Bronchial epithelial cell (primary cell): Measurements from ENCODE around the gene PHPT1. TPM values are rescaled to one million over a fixed set of nuclear protein-coding genes. Genes with fewer than 3 reads are reported as not detected.
"Not testable (repeated sequence)": the region's sequence is repeated elsewhere in the genome, so short reads cannot be mapped to it uniquely, and the experiment has no call there.

Experiments used
- DNase-seq: peaks from one replicate; pipeline ENCODE4 v3.0.0-alpha.2; 2010; ENCODE audit warnings: low read depth
- FAIRE-seq: peaks from 2 replicates; lab custom pipeline; 2011; peaks lifted over from hg19 to GRCh38; lab: Jason Lieb, UNC
- H3K27me3 ChIP-seq: 2 replicates; pipeline ENCODE4 v1.5.1; 2011; ENCODE audit warnings: low read length; ENCODE audit not compliant: control insufficient read depth, insufficient read depth
- H3K36me3 ChIP-seq: 2 replicates; pipeline ENCODE4 v1.5.1; 2011; ENCODE audit warnings: low read length; ENCODE audit not compliant: control insufficient read depth, insufficient read depth
- H3K4me3 ChIP-seq: 2 replicates; pipeline ENCODE4 v1.5.1; 2011; ENCODE audit warnings: mild to moderate bottlenecking, low read depth, low read length, control low read depth
- CTCF ChIP-seq: IDR thresholded peaks from 2 replicates; pipeline ENCODE4 v1.5.1; 2011; ENCODE audit warnings: mild to moderate bottlenecking, moderate library complexity, low read length, control low read depth, inconsistent platforms; ENCODE audit not compliant: insufficient read depth, severe bottlenecking
- total RNA-seq: library from RNA; depleted of rRNA; stranded (reverse); fragments of >200 nt; gene quantifications from 2 replicates; pipeline ENCODE4 v1.2.1, GENCODE V29; 2014

The PHPT1 gene
- total RNA-seq, 1 donor from 2014 or later, result 57.9 TPM

- no peak for TF ChIP-seq CTCF
- Histone ChIP-seq H3K4me3 (no peak overlapping the region), H3K27me3 (no peaks in the 10 kb centered on the region), H3K36me3 (peaks cover 14% of the 10 kb centered on the region)
- FAIRE-seq (no peak), DNase-seq (no peak)
Measured at GRCh38 chr9:136861874-136862457, 12.8 kb downstream of the PHPT1 start.

- TF ChIP-seq CTCF, result no peak
- peak; percentile 23 for FAIRE-seq
- no peaks in the 10 kb centered on the region for H3K27me3 ChIP-seq
- no peak for DNase-seq
- peaks cover 14% of the 10 kb centered on the region for H3K36me3 ChIP-seq
- H3K4me3 ChIP-seq, result no peak overlapping the region
Measured at GRCh38 chr9:136862849-136863622, 13.8 kb downstream of the PHPT1 start.

DNA sequence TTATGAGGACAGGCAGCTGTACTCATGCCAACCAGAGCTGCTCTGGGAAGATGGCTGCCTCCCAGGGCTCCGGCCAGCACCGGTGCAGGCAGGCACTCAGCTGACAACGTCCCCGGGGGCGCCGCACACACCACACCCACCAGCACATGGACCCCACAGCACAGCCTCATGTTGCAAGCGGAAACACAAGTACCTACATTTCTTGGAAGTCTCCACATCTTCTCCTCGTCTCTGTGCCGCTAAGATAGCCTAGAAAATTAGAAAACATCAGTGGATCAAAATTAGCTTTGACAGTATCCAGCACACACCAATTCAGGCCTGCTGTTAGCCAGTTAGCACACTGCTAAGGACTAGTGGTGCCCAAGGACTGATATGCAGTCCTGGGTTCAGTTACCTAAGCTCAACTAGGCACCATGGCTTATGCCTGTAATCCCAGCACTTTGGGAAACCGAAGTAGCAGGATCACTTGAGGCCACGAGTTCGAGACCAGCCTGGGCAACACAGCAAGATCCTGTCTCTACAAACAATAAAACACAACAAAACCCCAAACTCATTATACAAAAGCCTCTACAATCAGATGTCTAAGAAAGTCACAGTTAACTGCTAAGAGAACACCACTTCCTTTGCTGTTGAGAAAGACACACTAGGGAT is 14.5 kb downstream of the PHPT1 start:
- H3K4me3 ChIP-seq, result no peak overlapping the region
- DNase-seq, result no peak
- FAIRE-seq, result peak; percentile 36
- H3K36me3 ChIP-seq, result peaks cover 14% of the 10 kb centered on the region
- no peaks in the 10 kb centered on the region for H3K27me3 ChIP-seq
- TF ChIP-seq CTCF, result no peak

GRCh38 chr9:136865041-136865767 is 16.0 kb downstream of the PHPT1 start:
- no peaks in the 10 kb centered on the region for H3K27me3 ChIP-seq
- TF ChIP-seq CTCF, result no peak
- peak overlapping the region; percentile 92 for H3K4me3 ChIP-seq
- H3K36me3 ChIP-seq, result peaks cover 14% of the 10 kb centered on the region
- DNase-seq (no peak), FAIRE-seq (peak; percentile 66)

DNA sequence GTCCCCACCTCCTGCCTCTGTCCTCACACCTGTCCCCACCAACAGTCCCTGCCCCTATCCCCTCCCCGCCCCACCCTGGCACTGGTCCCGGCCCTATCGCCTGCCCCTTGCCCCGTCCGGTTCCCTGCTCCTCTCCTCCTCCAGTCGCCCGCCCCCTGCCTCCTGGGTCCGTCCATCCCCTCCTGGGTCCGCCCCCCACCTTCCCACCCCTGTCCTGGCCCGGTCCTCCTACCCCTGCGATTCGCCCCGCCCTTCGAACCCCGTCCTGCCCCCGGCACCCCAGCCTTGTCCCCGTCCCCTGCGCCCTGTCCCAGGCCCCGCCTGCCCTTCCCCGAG is 16.5 kb downstream of the PHPT1 start:
- no peak for TF ChIP-seq CTCF
- Histone ChIP-seq H3K36me3 (peaks cover 14% of the 10 kb centered on the region), H3K27me3 (no peaks in the 10 kb centered on the region), H3K4me3 (peak overlapping the region; percentile 92)
- FAIRE-seq (no peak), DNase-seq (no peak)

- not testable (repeated sequence) for FAIRE-seq, H3K27me3 ChIP-seq, H3K36me3 ChIP-seq, DNase-seq
- H3K4me3 ChIP-seq, result peak overlapping the region; percentile 92
Measured at GRCh38 chr9:136866898-136867421, 17.8 kb downstream of the PHPT1 start.
